Neural progenitor cell (in vitro differentiated cells): Measurements from ENCODE around the gene AZU1. TPM values are rescaled to one million over a fixed set of nuclear protein-coding genes. Genes with fewer than 3 reads are reported as not detected.

Experiments used
- DNase-seq: peaks from one replicate; pipeline ENCODE4 v3.0.0-alpha.2; 2016; ENCODE audit warnings: low spot score
- H2AFZ ChIP-seq: fragments of 200-600 bp; sonication (generic); replicated peaks from 2 replicates; pipeline ENCODE4 v1.6.1; 2016; ENCODE audit warnings: antibody characterized with exemption
- H3F3A ChIP-seq: fragments of 200-600 bp; sonication (generic); 2 replicates; pipeline ENCODE4 v1.6.1; 2016; ENCODE audit warnings: antibody characterized with exemption, low read depth
- H3K27ac ChIP-seq: fragments of 200-600 bp; sonication (generic); 2 replicates; pipeline ENCODE4 v1.5.1; 2016; ENCODE audit warnings: mild to moderate bottlenecking
- H3K27me3 ChIP-seq: fragments of 200-600 bp; sonication (generic); 2 replicates; pipeline ENCODE4 v1.6.1; 2016; ENCODE audit warnings: mild to moderate bottlenecking, moderate library complexity
- H3K36me3 ChIP-seq: fragments of 200-600 bp; sonication (generic); 2 replicates; pipeline ENCODE4 v1.5.1; 2016
- H3K4me1 ChIP-seq: fragments of 200-600 bp; sonication (generic); 2 replicates; pipeline ENCODE4 v1.6.1; 2016; ENCODE audit warnings: mixed run types
- H3K4me2 ChIP-seq: fragments of 200-600 bp; sonication (generic); 2 replicates; pipeline ENCODE4 v1.6.1; 2016
- H3K4me3 ChIP-seq: fragments of 200-600 bp; sonication (generic); 2 replicates; pipeline ENCODE4 v1.5.1; 2016
- H3K79me2 ChIP-seq: fragments of 200-600 bp; sonication (generic); 2 replicates; pipeline ENCODE4 v1.6.1; 2016; ENCODE audit warnings: low read depth
- H3K9ac ChIP-seq: fragments of 200-600 bp; sonication (generic); 2 replicates; pipeline ENCODE4 v1.6.1; 2016
- H3K9me3 ChIP-seq: fragments of 200-600 bp; sonication (generic); 2 replicates; pipeline ENCODE4 v1.5.1; 2016; ENCODE audit warnings: low read depth
- H4K20me1 ChIP-seq: fragments of 200-600 bp; sonication (generic); 2 replicates; pipeline ENCODE4 v1.6.1; 2016; ENCODE audit warnings: low read depth
- H3K27ac Mint-ChIP-seq: 3 replicates; pipeline ENCODE4 v1.8.0; 2021; ENCODE audit warnings: mixed read lengths
- H3K27me3 Mint-ChIP-seq: 2 replicates; pipeline ENCODE4 v1.8.0; 2022; ENCODE audit warnings: low read depth, mild to moderate bottlenecking, inconsistent platforms, moderate library complexity, mixed read lengths; ENCODE audit not compliant: insufficient read depth
- H3K36me3 Mint-ChIP-seq: 3 replicates; pipeline ENCODE4 v1.8.0; 2021; ENCODE audit warnings: mixed read lengths
- H3K4me1 Mint-ChIP-seq: 3 replicates; pipeline ENCODE4 v1.8.0; 2021; ENCODE audit warnings: mixed read lengths
- H3K4me3 Mint-ChIP-seq: 3 replicates; pipeline ENCODE4 v1.8.0; 2021; ENCODE audit warnings: mild to moderate bottlenecking, moderate library complexity, mixed read lengths
- H3K9me3 Mint-ChIP-seq: 3 replicates; pipeline ENCODE4 v1.8.0; 2020; ENCODE audit warnings: mixed read lengths
- CTCF ChIP-seq: fragments of 200-600 bp; sonication (generic); IDR thresholded peaks from 2 replicates; pipeline ENCODE4 v1.5.1; 2017; ENCODE audit warnings: antibody characterized with exemption, mild to moderate bottlenecking
- EZH2 ChIP-seq: fragments of 200-600 bp; sonication (generic); IDR thresholded peaks from 2 replicates; pipeline ENCODE4 v1.6.1; 2017; ENCODE audit warnings: antibody characterized with exemption, mild to moderate bottlenecking, moderate library complexity
- EZH2phosphoT487 ChIP-seq: fragments of 200-600 bp; sonication (generic); IDR thresholded peaks from 2 replicates; pipeline ENCODE4 v1.6.1; 2017; ENCODE audit warnings: antibody characterized with exemption
- total RNA-seq: library from RNA; depleted of rRNA; stranded (reverse); fragments of >200 nt; gene quantifications from 2 replicates; pipeline ENCODE4 v1.2.3, GENCODE V29; 2015; ENCODE audit warnings: low replicate concordance

Gene AZU1
- total RNA-seq, 1 donor from 2014 or later = 1.0 TPM

GRCh38 chr19:788983-789700 lies 38.5 kb upstream of the AZU1 start:
- Histone ChIP-seq H3K9ac (no peak overlapping the region), H2AFZ (peak overlapping the region; percentile 64), H4K20me1 (no peaks in the 10 kb centered on the region)

GRCh38 chr19:789701-790060 lies 38.0 kb upstream of the AZU1 start:
- Histone ChIP-seq H3K9me3 (no peaks in the 10 kb centered on the region), H3K36me3 (no peaks in the 10 kb centered on the region), H4K20me1 (no peaks in the 10 kb centered on the region), H3F3A (peaks cover 32% of the 10 kb centered on the region), H3K27ac (peak overlapping the region; percentile 69), H2AFZ (peak overlapping the region; percentile 64), H3K79me2 (peaks cover under 1% of the 10 kb centered on the region), H3K4me1 (peaks cover 16% of the 10 kb centered on the region), H3K4me2 (peak overlapping the region; percentile 42), H3K9ac (no peak overlapping the region), H3K27me3 (no peaks in the 10 kb centered on the region), H3K4me3 (no peak overlapping the region)
- H3K27me3 Mint-ChIP-seq = peaks cover 13% of the 10 kb centered on the region
- peaks cover 27% of the 10 kb centered on the region for H3K4me1 Mint-ChIP-seq
- TF ChIP-seq EZH2 (no peak), CTCF (no peak), EZH2phosphoT487 (no peak)
- H3K27ac Mint-ChIP-seq = peak overlapping the region; percentile 92
- peak overlapping the region; percentile 57 for H3K4me3 Mint-ChIP-seq
- no peaks in the 10 kb centered on the region for H3K36me3 Mint-ChIP-seq
- no peak for DNase-seq
- no peaks in the 10 kb centered on the region for H3K9me3 Mint-ChIP-seq

More at GRCh38 chr19:788983-789700, 38.5 kb upstream of the AZU1 start:
- Histone ChIP-seq H3K27ac (peak overlapping the region; percentile 69), H3K36me3 (no peaks in the 10 kb centered on the region), H3K4me2 (peak overlapping the region; percentile 42), H3F3A (peaks cover 32% of the 10 kb centered on the region), H3K79me2 (peaks cover 6% of the 10 kb centered on the region), H3K4me1 (peaks cover 16% of the 10 kb centered on the region), H3K9me3 (no peaks in the 10 kb centered on the region), H3K27me3 (no peaks in the 10 kb centered on the region), H3K4me3 (no peak overlapping the region)
- TF ChIP-seq EZH2 = no peak
- TF ChIP-seq CTCF = no peak
- no peak for TF ChIP-seq EZH2phosphoT487
- Mint-ChIP-seq H3K9me3 (no peaks in the 10 kb centered on the region), H3K4me1 (peaks cover 30% of the 10 kb centered on the region), H3K27me3 (peaks cover 13% of the 10 kb centered on the region), H3K4me3 (peak overlapping the region; percentile 57), H3K27ac (peak overlapping the region; percentile 92), H3K36me3 (no peaks in the 10 kb centered on the region)
- peak; percentile 55 for DNase-seq

- H2AFZ ChIP-seq = no peak overlapping the region
These were observed 36.5 kb upstream of the AZU1 start for GRCh38 chr19:791007-791566.

More at GRCh38 chr19:791007-791566, 36.5 kb upstream of the AZU1 start:
- Histone ChIP-seq H3K4me1 (peaks cover 16% of the 10 kb centered on the region), H3K27ac (no peak overlapping the region), H3K4me3 (no peak overlapping the region), H3K79me2 (no peaks in the 10 kb centered on the region), H4K20me1 (no peaks in the 10 kb centered on the region), H3K9ac (no peak overlapping the region), H3K27me3 (no peaks in the 10 kb centered on the region), H3K36me3 (no peaks in the 10 kb centered on the region), H3K4me2 (no peak overlapping the region), H3F3A (peaks cover 36% of the 10 kb centered on the region), H3K9me3 (no peaks in the 10 kb centered on the region)
- H3K27ac Mint-ChIP-seq = peak overlapping the region; percentile 74
- no peaks in the 10 kb centered on the region for H3K9me3 Mint-ChIP-seq
- H3K36me3 Mint-ChIP-seq = no peaks in the 10 kb centered on the region
- peak overlapping the region; percentile 50 for H3K4me3 Mint-ChIP-seq
- peaks cover 27% of the 10 kb centered on the region for H3K4me1 Mint-ChIP-seq
- DNase-seq = no peak
- TF ChIP-seq CTCF (no peak), EZH2 (no peak), EZH2phosphoT487 (no peak)
- H3K27me3 Mint-ChIP-seq = peaks cover 13% of the 10 kb centered on the region
